NCI-H2107 treated with DMSO at 0.1 percent for 48 hours (cell line): ENCODE data around the gene IFT122.

Experiments used
- DNase-seq: peaks from one replicate; lab custom pipeline; 2025; ENCODE audit not compliant: unreplicated experiment; lab: John Stamatoyannopoulos, UW

Gene IFT122

DNA sequence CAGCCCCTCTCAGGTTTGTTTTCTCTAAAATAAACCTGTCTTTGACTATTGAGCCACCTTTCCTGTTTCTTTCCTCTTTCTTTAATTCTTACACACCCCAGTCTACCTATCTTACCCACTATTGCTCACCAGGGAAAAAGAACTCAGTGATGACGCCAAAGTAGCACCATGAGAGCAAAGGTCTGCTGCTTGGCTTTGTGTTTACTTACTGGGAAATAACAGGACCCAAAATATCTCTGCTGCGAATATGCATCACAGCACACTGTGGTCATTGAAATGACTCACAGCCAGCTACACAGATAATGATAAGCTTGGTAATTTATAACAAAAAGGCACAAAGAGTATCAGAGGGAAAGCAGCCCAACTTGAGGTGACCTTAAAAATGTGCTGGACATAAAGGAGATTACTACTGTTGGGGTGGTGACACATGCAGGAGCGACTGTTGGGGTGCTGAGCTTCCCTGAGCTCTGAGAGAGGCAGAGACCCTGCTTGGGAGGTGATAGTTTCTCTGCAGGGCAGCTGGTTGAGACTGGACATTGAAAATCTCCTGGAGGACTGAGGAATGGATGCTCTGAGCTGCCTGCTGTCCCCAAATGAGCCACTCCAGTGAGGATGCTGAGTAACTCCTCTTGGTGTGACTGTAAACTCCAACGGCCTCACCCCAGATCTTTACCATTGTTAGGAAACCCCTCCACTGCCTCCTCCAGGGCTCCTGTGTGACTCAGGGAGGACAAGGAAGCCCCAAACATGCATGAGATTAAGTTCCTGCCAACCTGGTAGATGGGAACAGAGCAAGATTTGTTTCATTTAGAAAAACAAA is 26.1 kb upstream of the IFT122 start:
- no peak for DNase-seq

DNA sequence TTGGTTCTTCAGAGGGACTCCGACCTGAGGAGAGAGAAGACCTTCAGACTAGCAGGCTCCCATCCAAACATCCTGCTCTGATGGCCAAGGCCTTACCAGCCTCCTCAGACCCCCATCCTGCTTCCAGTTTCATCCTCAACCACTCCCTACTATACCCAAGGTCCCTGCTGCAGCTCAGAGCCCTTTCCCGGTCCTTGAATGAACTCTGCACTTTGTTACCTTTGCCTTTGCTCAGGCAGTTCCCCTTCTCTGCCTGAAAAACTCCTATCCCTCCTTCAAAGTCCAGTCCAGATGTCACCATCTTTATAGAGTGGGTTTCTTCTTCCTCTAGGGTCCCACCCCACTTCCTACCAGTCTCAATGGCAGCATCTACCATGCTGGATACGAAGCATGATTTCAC is 24.6 kb upstream of the IFT122 start:
- no peak for DNase-seq

DNA sequence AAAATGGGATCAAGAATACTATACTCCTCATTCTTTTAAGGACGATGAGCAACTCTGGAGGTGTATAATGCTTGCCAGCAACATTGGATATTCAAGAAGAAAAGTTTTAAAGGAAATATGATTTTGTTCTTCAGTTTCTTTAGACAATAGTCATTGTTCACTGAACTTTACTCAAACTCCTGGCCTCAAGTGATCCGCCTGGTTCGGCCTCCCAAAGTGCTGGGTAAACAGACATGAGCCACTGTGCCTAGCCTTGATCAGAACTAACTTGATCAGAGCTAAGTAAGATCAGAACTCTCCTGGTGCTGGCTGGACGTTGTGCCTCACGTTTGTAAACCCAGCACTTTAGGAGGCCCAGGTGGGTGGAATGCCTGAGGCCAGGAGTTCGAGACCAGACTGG is 24.2 kb upstream of the IFT122 start:
- DNase-seq, result no peak

DNA sequence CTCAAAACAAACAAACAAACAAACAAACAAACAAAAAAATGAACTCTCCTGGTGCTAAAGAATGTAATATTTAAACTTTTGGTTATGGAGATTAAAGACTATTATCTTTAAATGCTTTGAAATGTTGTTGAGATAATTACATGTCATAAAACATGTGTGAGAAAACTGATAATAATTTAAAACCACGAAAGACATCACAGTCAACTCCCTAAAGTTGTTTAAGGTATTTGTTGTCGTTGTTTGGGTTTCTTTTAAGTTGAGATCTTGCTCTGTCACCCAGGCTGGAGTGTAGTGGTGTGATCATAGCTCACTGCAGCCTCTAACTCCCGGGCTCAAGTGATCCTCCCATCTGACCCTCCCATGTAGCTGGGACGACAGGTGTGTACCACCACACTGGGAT is 23.6 kb upstream of the IFT122 start:
- no peak for DNase-seq

DNA sequence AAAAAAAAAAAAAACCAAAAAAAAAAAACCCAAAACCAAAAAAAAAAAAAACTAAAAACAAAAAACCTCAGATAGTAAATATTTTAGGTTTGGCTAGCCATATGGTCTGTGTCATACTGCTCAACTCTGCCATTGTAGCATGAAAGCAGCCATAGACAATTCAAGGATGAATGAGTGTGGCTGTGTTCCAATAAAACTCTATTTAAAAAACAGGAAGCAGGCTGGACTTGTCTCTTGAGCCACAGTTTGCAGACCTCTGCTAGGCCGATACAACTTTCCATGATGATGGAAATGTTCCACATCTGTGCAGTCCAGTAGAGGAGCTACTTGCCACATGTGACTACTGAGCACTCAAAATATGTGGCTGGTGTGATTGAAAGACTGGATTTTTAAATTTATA is 22.7 kb upstream of the IFT122 start:
- DNase-seq, result no peak

DNA sequence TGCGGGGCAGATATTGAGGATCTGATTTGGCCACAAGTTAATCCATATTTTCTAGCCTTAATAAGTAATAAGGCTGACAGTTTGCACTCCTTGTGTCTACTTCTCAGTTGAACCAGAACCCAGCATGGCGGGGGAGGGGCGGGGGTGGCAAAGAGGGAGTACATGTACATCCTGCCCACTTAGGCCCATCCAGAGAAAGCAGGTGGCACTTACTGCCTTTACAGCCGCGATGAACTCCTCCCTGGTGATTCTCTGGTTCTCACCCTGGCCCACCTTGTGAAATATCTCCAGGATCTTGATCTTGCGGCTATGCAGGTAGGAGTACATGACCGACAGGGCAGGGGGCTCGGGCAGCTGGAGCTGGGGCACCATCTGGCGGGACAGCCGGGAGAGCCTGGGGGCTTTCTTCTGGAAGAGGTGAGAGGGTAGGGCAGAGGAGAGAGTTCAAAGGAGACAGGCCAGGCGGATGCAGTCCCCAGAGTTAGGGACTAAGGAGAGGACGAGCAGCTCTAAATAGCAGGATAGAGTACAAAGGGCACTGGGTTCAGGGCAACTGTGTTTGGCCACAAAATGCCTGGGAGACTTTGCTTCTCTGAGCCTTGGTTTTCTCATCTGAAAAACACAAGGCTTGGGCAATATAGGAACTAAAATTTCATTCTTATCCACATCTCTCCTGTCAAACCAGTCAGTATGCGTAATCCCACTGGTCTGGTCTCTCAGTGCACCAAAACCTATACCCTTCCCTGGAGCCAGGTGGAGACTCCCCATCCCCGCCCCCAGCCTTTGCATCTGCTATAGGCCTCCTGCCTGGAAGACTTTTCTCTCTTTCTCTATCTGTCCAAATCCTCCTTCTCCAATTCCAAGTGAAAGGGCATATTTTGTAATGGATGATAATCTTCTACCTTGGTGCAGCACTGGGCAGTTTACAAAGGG is 21.7 kb upstream of the IFT122 start:
- DNase-seq, result no peak

DNA sequence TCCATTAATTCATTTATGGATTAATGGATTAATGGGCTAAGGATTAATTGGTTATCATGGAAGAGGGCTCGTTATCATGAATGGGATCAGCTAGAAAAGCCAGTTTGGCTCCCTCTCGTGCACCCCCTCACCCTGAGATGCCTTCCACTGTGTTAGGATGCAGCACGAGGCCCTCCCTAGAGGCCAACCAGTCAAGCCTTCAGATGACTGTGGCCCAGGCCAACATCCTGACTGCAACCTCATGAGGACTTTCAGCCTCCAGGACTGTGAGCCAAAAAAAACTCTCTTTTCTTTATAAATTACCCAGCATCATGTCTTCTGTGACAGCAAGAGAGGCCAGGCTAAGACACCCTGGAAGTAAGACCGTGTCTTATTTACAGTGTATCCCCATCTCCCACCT is 20.5 kb upstream of the IFT122 start:
- no peak for DNase-seq

DNA sequence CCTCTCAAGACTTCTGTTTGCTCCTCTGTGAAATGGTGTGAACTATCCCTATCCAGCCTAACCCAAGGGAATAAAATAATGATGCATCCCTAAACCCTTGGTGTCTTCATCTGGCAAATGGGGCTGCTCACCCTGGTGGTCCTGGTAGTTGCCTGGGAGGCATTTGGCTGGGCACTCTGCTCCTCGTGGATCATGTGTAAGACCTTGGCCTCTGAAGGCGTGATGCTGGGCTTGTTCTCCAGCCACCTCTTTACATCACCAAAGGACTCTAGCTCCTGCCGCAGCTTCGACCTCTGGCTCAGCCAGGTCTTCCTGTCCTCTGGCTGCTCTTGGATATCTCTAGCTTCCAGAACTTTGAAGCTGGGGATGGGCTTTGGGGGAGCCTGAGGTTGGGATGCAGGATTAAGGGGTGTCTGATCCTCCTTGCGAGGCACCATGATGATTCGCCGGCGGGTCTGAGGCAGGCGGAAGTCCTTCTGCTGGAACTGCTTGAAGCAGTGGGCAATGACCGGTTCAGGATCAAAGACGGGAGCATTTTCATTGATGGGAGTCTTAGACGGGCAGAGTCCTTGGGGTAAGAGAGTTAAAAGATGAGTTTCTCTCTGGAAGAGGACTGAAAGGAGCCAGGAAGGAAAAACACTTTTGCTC is 18.7 kb upstream of the IFT122 start:
- DNase-seq, result no peak

DNA sequence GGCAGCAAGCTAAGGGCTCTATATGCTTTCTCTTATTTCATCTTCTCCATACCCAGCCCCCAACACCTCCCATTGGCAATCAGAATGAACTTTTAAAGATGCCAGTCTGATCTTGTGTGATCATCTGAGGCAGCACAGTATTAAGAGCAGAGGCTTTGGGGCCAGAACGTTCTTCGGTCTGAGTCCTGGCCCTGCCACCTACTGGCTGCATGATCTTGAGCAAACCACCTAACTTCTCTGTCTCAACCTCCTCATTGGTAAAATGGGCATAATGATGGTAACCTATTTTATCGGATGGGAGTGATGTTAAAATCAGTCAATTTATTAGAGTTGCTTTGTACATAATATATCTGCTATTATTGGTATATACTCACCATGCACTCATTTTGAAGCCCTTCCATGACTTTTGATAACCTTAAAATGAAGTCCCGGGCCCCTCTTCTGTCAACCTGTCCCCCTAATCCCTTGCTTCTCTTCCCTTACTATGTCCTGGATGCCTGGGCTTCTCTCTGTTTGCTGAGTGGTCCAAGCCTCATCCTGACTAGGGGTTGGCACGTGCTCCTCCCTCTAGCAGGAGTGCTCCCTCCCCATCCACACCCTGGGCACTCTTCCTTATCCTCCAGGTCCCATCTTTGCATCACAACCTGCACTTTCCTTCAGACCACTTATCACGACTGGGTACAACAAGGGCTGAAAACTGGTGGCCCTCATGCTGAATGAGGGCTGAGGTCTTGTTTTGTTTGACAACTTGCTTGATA is 17.9 kb upstream of the IFT122 start:
- DNase-seq, result no peak

DNA sequence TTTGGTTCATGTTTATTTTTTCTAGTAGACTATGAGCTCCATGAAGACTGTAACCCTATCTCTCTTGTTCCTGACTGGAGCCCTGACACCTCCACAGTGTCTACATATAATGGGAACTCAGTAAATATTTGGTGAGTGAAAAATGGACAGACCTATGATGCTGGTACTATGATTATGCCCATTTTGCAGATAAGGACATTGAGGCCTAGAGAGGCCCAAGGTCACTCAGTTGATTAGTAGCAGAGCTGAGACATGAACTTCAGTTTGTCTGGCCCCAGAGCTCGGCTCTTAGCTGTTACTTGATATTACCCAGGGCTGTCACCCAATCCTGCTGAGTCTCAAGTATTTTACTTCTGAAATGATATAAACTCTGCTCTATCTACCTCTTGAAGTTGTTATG is 17.1 kb upstream of the IFT122 start:
- no peak for DNase-seq

DNA sequence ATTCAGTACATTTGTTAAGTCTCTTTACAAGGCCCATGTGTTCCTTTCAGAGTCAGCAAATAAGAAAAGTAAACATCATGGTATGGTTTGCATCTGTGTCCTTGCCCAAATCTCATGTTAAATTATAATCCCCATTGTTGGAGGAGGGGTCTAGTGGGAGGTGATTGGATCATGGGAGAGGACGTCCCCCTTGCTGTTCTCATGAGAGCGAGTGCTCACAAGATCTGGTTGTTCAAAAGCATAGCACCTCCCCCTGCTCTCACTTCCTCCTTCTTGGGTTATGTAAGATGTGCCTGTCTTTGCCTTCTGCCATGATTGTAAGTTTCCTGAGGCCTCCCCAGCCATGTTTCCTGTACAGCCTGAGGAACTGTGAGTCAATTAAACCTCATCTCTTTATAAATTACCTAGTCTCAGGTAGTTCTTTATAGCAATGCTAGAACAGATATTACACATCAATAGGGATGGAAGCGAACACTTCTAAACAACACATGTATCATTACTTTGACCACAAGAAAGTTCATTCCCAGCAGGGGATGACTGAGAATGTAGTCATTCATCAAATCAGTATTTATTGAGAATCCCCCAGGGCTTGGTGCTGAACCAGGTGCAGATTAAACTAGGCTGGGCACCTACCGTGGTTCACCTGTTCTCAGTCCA is 15.7 kb upstream of the IFT122 start:
- DNase-seq, result no peak

DNA sequence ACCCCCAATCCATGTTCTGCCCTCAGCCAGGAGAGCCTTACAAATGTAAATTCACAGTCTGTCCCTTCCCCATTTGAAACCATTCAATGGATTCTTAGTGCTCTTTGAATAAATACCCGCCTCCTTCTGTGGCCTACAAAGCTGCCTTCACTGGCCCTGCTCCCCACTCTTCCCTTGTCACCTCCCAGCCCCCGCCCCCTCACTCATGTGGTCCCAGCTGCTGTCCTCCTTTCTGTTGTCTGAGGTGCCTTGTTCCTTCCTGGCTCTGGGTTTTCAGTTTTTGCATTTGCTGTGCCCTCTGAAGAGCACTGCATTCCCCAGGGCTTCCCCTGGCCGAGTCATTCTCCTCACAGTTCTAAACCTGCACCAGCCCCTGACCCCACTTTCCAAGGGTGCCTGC is 14.8 kb upstream of the IFT122 start:
- DNase-seq, result no peak

DNA sequence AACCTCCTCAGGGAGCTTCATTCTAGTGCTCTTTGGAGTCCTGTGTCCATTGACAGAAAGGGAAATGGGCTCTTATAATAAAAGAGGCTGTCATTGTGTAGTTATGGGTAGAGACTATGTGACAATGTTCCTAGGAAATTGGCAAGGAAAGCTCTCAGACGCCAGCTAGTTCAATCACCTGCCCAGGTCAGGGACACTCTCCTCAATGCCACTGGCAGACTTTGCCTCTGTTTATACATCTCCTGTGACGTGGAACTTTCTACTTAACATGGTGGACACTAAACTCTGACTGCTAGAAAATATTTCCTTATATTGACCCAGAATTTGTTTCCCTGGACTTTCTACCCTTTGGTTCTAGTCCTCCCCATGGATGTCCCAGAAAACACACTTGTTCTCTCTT is 14.4 kb upstream of the IFT122 start:
- DNase-seq, result no peak

DNA sequence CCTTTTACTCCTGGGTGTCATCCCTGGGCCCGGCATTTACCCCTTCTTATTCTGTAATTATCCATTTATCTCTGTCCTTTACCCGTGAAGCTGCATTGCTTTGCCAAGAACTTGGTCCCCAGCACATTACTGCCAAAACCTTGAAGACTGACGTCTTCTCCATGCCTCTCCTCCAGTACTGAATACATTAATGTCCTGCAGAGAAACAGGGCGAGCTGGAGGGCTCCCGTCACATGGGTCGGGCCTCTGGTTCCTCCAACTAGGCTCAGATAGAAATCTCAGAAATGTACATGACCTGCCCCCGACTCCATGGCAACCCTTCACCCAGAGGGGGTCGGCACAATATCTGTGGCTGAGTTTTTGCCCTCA is 12.0 kb upstream of the IFT122 start:
- DNase-seq, result no peak

DNA sequence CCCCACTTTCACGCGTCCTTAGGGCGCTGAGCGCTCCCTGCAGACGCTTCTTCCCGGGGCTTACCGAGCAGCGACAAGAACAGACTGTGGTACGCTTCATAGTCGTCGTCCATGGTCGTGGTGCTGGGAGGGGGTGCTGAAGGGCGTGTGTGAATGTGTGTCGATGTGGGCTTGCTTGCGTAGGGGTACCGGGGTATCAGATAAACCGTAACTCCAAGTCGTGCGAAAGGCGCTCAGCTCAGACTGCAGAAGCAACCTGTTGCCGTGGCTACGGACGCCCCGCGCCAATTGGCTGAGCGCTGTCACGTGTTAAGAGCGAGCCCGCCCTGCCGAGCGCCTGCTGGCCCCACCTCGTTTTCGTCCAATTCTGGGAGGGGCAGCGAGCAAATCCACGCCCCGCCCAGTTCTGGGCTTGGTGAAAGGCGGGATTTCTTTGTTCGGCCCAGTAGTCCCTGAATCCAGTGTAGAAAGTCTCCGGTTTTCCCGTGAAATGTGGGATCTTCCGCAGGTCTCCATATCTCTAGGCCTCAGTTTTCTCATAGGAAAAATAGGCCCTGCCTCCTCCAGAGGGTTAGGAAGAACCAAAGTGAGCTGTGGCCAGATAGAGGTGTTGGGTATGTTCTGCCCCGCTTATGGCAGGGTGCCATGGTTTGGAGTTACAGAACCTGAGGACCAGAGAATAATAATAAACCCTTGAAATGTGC is 11.5 kb upstream of the IFT122 start, which contains the start of gene EFCAB12:
EFCAB12 (minus strand) TSS at position 261 of the 704 bp plus-strand sequence; CDS start at position 113, 148 bp downstream.
- peak; percentile 96 for DNase-seq

DNA sequence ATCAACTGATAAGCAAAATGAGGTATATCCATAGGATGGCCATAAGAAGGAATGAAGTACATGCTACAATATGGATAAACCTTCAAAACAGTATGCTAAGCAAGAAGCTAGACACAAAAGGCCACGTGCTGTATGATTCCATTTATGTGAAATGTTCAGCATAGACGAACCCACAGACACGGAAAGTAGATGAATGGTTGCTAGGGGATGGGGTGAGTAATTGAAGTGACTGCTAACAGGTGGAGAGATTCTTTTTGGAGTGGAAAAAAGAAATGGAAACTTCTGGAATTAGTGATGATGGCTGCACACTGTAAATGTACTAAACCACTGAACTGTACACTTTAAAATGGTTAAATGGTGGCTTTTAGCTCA is 11.0 kb upstream of the IFT122 start:
- no peak for DNase-seq

DNA sequence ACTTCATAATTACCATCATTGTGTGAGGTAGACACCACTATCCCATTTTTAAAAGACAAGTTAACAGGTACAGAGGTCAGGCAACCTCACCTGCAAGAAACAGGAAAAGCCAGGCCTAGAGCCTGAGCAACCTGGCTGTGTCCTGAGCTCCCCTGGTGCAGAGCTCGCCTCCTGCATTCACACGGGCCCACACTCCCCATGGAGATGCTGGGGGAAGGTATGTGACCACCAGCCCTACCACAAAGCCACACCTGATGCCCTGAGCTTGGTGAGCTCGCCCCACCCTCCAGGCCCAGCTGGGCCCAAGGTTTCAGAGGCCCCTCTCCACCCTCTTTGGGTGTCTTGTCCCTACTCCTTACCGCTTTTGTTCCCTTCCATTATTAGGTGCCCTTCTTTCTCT is 10.4 kb upstream of the IFT122 start:
- DNase-seq, result no peak

DNA sequence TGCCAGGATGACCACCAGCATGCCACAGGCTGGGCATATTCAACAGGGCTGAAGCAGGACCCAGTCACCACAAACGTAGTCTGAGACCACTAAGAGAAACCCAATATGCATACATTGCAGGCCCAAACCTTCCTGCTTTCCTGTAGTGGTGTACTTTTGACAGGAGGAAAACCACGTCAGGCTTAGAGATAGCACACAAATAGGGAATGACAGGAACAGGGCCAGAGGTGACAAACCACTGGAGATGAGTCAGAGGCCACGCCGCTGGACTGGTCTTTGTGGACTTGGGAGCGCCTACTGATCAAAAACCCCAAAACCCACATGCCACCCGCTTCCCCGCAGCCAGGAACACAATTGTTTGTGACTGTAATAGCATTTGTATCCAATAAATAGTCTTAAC is 8.0 kb upstream of the IFT122 start:
- no peak for DNase-seq

DNA sequence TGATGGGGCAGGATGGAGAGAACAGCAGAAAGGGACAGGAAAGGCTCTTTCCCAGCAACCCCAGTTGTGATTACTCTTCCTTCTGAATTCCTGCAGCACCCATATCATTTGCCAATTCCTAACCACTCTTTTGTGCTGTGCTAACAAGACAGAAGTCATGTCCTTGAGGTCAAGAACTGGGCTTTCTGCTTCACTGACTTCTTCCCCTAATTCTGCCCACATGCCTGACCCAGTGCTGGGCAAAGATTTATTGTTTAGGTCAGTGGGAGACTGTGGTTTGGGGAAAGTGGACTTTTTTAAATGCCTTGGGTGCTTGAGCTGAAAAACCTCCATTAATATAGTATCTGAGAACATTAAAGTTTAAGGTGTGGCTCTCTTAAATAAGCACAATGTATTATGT is 7.4 kb upstream of the IFT122 start:
- DNase-seq, result no peak

DNA sequence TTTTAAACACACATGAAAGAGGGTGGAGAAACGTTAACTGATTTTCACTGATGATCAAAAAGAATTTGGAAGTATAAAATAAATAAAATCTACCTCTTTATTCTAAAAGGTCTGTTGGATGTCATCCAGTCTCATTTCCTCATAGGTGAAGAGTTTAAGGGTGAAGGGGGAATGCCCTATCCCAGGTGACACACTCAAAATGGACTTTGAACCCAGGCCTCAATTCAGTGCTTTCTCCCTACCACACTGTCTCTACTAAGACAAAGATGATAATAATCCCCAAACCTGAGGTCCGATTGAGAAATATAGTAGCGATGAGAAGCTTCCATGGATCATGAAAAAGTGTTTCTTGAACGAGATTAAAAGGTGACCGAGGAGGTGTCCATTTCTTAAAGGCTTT is 6.5 kb upstream of the IFT122 start:
- DNase-seq, result no peak
